OCI-M2 (cell line): ENCODE data around the gene TUBA1C.

Experiments used
- DNase-seq: peaks from one replicate; lab custom pipeline; 2025; ENCODE audit not compliant: unreplicated experiment; lab: John Stamatoyannopoulos, UW

TUBA1C gene

GRCh38 chr12:49264873-49265792 is at the start of gene TUBA1C:
TSS of gene TUBA1C (plus strand) at chr12:49265082. CDS start at chr12:49265182, 100 bp downstream.
- DNase-seq = no peak

GRCh38 chr12:49219417-49220026 is 45.4 kb upstream of the TUBA1C start:
- DNase-seq = no peak

GRCh38 chr12:49220972-49221371 is 43.9 kb upstream of the TUBA1C start:
- no peak for DNase-seq

- no peak for DNase-seq
These were observed 41.8 kb upstream of the TUBA1C start for GRCh38 chr12:49223122-49223521.

GRCh38 chr12:49223590-49224369 is 41.1 kb upstream of the TUBA1C start:
- DNase-seq = no peak

- DNase-seq = no peak
These were observed 39.2 kb upstream of the TUBA1C start for GRCh38 chr12:49225576-49226166.

- DNase-seq = no peak
These were observed 37.2 kb upstream of the TUBA1C start for GRCh38 chr12:49227713-49228112.

GRCh38 chr12:49228653-49229052 is 36.2 kb upstream of the TUBA1C start:
- no peak for DNase-seq

GRCh38 chr12:49230176-49230804 is 34.6 kb upstream of the TUBA1C start:
- DNase-seq = no peak

GRCh38 chr12:49230805-49231194 is 34.1 kb upstream of the TUBA1C start:
- no peak for DNase-seq

GRCh38 chr12:49231878-49232655 is 32.8 kb upstream of the TUBA1C start:
- DNase-seq = no peak

- DNase-seq = peak; percentile 60
These were observed 31.7 kb upstream of the TUBA1C start for GRCh38 chr12:49232940-49233841.

GRCh38 chr12:49233842-49234526 is 30.9 kb upstream of the TUBA1C start:
- no peak for DNase-seq

- no peak for DNase-seq
These were observed 28.5 kb upstream of the TUBA1C start for GRCh38 chr12:49236423-49236822.

- DNase-seq = no peak
These were observed 21.3 kb upstream of the TUBA1C start for GRCh38 chr12:49243631-49244030.

GRCh38 chr12:49244176-49244575 is 20.7 kb upstream of the TUBA1C start:
- no peak for DNase-seq

GRCh38 chr12:49251357-49251756 is 13.5 kb upstream of the TUBA1C start:
- DNase-seq = no peak

GRCh38 chr12:49253033-49253623 is 11.8 kb upstream of the TUBA1C start:
- no peak for DNase-seq
